ENCODE measurements around the gene RHNO1. TPM values are rescaled to one million over a fixed set of nuclear protein-coding genes. Genes with fewer than 3 reads are reported as not detected.
"Not testable (repeated sequence)": the region's sequence is repeated elsewhere in the genome, so short reads cannot be mapped to it uniquely, and the experiment has no call there.

RHNO1 gene
- total RNA-seq, 2 donors from 2014 or later, result 64.9 to 70.0 TPM

- no peaks in the 10 kb centered on the region for H3K9me3 ChIP-seq (ENCODE audit: control insufficient read depth, low read length)
- no peaks in the 10 kb centered on the region for H3K4me1 Mint-ChIP-seq
- no peak overlapping the region for H3K27ac ChIP-seq (ENCODE audit: low read depth, low read length)
- no peak overlapping the region for H3K9ac ChIP-seq (ENCODE audit: extremely low read depth, low read length, poor library complexity, severe bottlenecking)
- no peak overlapping the region for H3K27ac Mint-ChIP-seq
- H3K9me3 Mint-ChIP-seq, result no peaks in the 10 kb centered on the region
- no peak for DNase-seq
- H3K36me3 ChIP-seq (ENCODE audit: control insufficient read depth, insufficient read depth, low read length), result peaks cover 83% of the 10 kb centered on the region
- no peak for TF ChIP-seq CTCF (conservative IDR thresholded peaks at IDR 0.05)
- no peak overlapping the region for H3K4me3 Mint-ChIP-seq
- H3K36me3 Mint-ChIP-seq (ENCODE audit: low read depth), result peaks cover 83% of the 10 kb centered on the region
- H3K27me3 ChIP-seq (ENCODE audit: control insufficient read depth, insufficient read depth, low read length, poor library complexity, severe bottlenecking), result no peaks in the 10 kb centered on the region
- no peak overlapping the region for H3K4me3 ChIP-seq (ENCODE audit: low read length)
- WGBS, 2 experiments (ENCODE audit: insufficient coverage in 1 of 2, insufficient read length in 1 of 2), result 96 to 97% methylated on average over 4 to 9 of the region's 9 CpGs
- no peaks in the 10 kb centered on the region for H3K4me1 ChIP-seq (ENCODE audit: control insufficient read depth, insufficient read depth, low read length)
- H3K27me3 Mint-ChIP-seq (ENCODE audit: insufficient read depth), result no peaks in the 10 kb centered on the region
Observed at GRCh38 chr12:2864198-2864597, 12.8 kb upstream of the RHNO1 start.

- not testable (repeated sequence) for H3K4me1 ChIP-seq (ENCODE audit: control insufficient read depth, insufficient read depth, low read length); DNase-seq; H3K9me3 ChIP-seq (ENCODE audit: control insufficient read depth, low read length); H3K4me3 Mint-ChIP-seq; H3K9ac ChIP-seq (ENCODE audit: extremely low read depth, low read length, poor library complexity, severe bottlenecking); H3K4me3 ChIP-seq (ENCODE audit: low read length); H3K9me3 Mint-ChIP-seq; H3K27ac Mint-ChIP-seq; H3K27ac ChIP-seq (ENCODE audit: low read depth, low read length); H3K4me1 Mint-ChIP-seq; H3K27me3 Mint-ChIP-seq (ENCODE audit: insufficient read depth); H3K27me3 ChIP-seq (ENCODE audit: control insufficient read depth, insufficient read depth, low read length, poor library complexity, severe bottlenecking)
- H3K36me3 ChIP-seq (ENCODE audit: control insufficient read depth, insufficient read depth, low read length), result peaks cover 82% of the 10 kb centered on the region
- H3K36me3 Mint-ChIP-seq (ENCODE audit: low read depth), result peaks cover 79% of the 10 kb centered on the region
- 88 to 89% methylated on average over 6 to 9 of the region's 9 CpGs for WGBS, 2 experiments (ENCODE audit: insufficient coverage in 1 of 2, insufficient read length in 1 of 2)
Observed at GRCh38 chr12:2868986-2869632, 7.9 kb upstream of the RHNO1 start.

DNA sequence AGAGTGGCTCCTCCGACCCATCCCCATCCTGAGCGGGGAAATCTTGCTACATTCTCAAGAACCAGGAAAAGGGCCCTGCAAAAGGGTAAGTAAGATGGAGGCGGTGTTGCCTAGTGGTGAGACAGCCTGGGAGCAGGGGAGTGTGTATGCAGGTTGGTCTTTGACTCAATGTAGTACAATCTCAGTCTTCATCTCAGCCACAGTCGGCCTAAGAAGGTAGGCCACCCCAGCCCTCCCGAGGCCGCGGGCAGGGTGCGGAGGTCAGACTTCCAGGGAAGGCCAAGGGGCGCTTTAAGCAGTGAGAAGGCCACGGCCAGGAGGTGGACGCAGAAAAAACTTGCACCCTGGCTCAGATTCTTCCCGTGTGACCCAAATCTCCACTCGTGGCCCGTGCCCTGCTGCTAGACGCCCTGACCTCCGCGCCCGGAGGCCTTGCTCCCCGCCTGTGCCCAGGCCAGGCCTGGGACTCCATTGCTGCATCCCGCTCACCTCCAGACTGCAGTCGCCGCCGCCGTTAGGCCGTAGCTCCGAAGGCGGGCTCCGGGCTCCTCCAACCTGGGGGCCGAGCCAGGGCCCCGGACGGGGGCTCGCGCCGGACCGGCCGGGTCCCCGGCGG, 484 bp upstream of the RHNO1 start:
- Histone ChIP-seq H3K9me3 (ENCODE audit: control insufficient read depth, low read length) (no peaks in the 10 kb centered on the region), H3K9ac (ENCODE audit: extremely low read depth, low read length, poor library complexity, severe bottlenecking) (peak overlapping the region; percentile 90), H3K36me3 (ENCODE audit: control insufficient read depth, insufficient read depth, low read length) (peaks cover 35% of the 10 kb centered on the region), H3K4me1 (ENCODE audit: control insufficient read depth, insufficient read depth, low read length) (no peaks in the 10 kb centered on the region), H3K27ac (ENCODE audit: low read depth, low read length) (no peak overlapping the region), H3K27me3 (ENCODE audit: control insufficient read depth, insufficient read depth, low read length, poor library complexity, severe bottlenecking) (no peaks in the 10 kb centered on the region), H3K4me3 (ENCODE audit: low read length) (peak overlapping the region; percentile 91)
- Mint-ChIP-seq H3K27me3 (ENCODE audit: insufficient read depth) (no peaks in the 10 kb centered on the region), H3K27ac (peak overlapping the region; percentile 87), H3K4me1 (peaks cover 25% of the 10 kb centered on the region), H3K9me3 (no peaks in the 10 kb centered on the region), H3K36me3 (ENCODE audit: low read depth) (peaks cover 40% of the 10 kb centered on the region), H3K4me3 (peak overlapping the region; percentile 94)
- no peak for DNase-seq
- no peak for TF ChIP-seq CTCF (conservative IDR thresholded peaks at IDR 0.05)
- 3 to 4% methylated on average over 12 to 38 of the region's 38 CpGs for WGBS, 2 experiments (ENCODE audit: insufficient coverage in 1 of 2, insufficient read length in 1 of 2)
